MM.1S (cell line): Measurements from ENCODE around the gene MYL9.

Experiments
- DNase-seq: peaks from one replicate; pipeline ENCODE4 v3.0.0-alpha.2; 2015
- H2AFZ ChIP-seq: fragments of 300-600 bp; sonication (generic); 2 replicates; pipeline ENCODE4 v1.6.0; 2016; ENCODE audit warnings: antibody characterized with exemption, low read length
- H3F3A ChIP-seq: fragments of 300-600 bp; sonication (generic); 2 replicates; pipeline ENCODE4 v1.6.1; 2016; ENCODE audit warnings: mild to moderate bottlenecking, antibody characterized with exemption, low read length, moderate library complexity, mixed read lengths; ENCODE audit not compliant: insufficient read depth
- H3K27ac ChIP-seq: fragments of 300-600 bp; sonication (generic); 2 replicates; pipeline ENCODE4 v1.5.1; 2016; ENCODE audit warnings: mild to moderate bottlenecking, low read length
- H3K27me3 ChIP-seq: fragments of 300-600 bp; sonication (generic); replicated peaks from 2 replicates; pipeline ENCODE4 v1.6.0; 2016; ENCODE audit warnings: low read length; ENCODE audit not compliant: insufficient read depth
- H3K36me3 ChIP-seq: fragments of 300-600 bp; sonication (generic); replicated peaks from 2 replicates; pipeline ENCODE4 v1.6.1; 2016; ENCODE audit warnings: mild to moderate bottlenecking, low read length, mixed read lengths; ENCODE audit not compliant: insufficient read depth
- H3K4me1 ChIP-seq: fragments of 300-600 bp; sonication (generic); 2 replicates; pipeline ENCODE4 v1.6.1; 2016; ENCODE audit warnings: low read length, mixed read lengths
- H3K4me2 ChIP-seq: fragments of 300-600 bp; sonication (generic); 2 replicates; pipeline ENCODE4 v1.6.0; 2016; ENCODE audit warnings: low read depth, low read length
- H3K4me3 ChIP-seq: fragments of 300-600 bp; sonication (generic); 2 replicates; pipeline ENCODE4 v1.5.1; 2016; ENCODE audit warnings: low read length, mixed read lengths
- H3K79me2 ChIP-seq: fragments of 300-600 bp; sonication (generic); 2 replicates; pipeline ENCODE4 v1.6.1; 2016; ENCODE audit warnings: mixed run types, low read length, mixed read lengths
- H3K9ac ChIP-seq: fragments of 300-600 bp; sonication (generic); 2 replicates; pipeline ENCODE4 v1.6.1; 2016; ENCODE audit warnings: low read length, mixed read lengths
- H3K9me2 ChIP-seq: fragments of 300-600 bp; sonication (generic); replicated peaks from 2 replicates; pipeline ENCODE4 v1.6.1; 2016; ENCODE audit warnings: mild to moderate bottlenecking, low read length, mixed read lengths; ENCODE audit not compliant: insufficient read depth
- H3K9me3 ChIP-seq: fragments of 300-600 bp; sonication (generic); replicated peaks from 2 replicates; pipeline ENCODE4 v1.6.1; 2016; ENCODE audit warnings: mild to moderate bottlenecking, low read length, mixed read lengths; ENCODE audit not compliant: insufficient read depth
- H4K20me1 ChIP-seq: fragments of 300-600 bp; sonication (generic); 2 replicates; pipeline ENCODE4 v1.6.1; 2016; ENCODE audit warnings: mild to moderate bottlenecking, low read length, moderate library complexity, mixed read lengths; ENCODE audit not compliant: insufficient read depth
- EZH2 ChIP-seq: fragments of 300-600 bp; sonication (generic); optimal IDR thresholded peaks from 2 replicates; pipeline ENCODE3; 2017; ENCODE audit warnings: low read depth, mild to moderate bottlenecking, antibody characterized with exemption, low read length, mixed read lengths
- EZH2phosphoT487 ChIP-seq: fragments of 300-600 bp; sonication (generic); IDR thresholded peaks from 2 replicates; pipeline ENCODE4 v1.6.1; 2018; ENCODE audit warnings: antibody characterized with exemption, low read length
- TF ChIP-seq, protein P1 (sequence below): fragments of 300-600 bp; sonication (generic); IDR thresholded peaks from 2 replicates; pipeline ENCODE4 v1.5.1; 2016; ENCODE audit warnings: antibody characterized with exemption, low read length, mixed read lengths

MYL9 gene

DNA sequence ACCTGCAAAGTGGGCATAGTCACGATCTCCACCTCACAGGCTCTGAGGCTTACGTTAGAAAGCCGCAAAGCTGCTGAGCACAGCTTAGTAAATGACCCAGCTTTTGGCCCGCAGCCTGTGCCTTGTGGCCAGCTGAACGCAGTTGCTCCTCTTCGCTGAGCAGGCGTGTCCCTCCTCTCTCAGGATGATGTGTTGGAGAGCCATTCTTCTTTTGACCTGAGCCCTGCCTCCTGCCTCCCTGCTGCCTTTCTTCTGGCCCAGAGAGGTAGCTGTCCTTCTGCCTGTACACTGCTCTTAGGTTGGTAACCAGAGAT, 47.6 kb upstream of the MYL9 start:
- Histone ChIP-seq H3K9me2 (no peaks in the 10 kb centered on the region), H3K79me2 (no peaks in the 10 kb centered on the region), H3K27me3 (no peaks in the 10 kb centered on the region), H3F3A (peaks cover 16% of the 10 kb centered on the region), H3K4me3 (no peak overlapping the region), H3K9me3 (no peaks in the 10 kb centered on the region), H3K9ac (peak overlapping the region; percentile 41), H2AFZ (no peak overlapping the region), H3K36me3 (no peaks in the 10 kb centered on the region), H3K4me2 (peak overlapping the region; percentile 12; the same call in 1 of the 2 replicates), H4K20me1 (no peaks in the 10 kb centered on the region), H3K4me1 (peaks cover 32% of the 10 kb centered on the region), H3K27ac (peak overlapping the region; percentile 82)
- TF ChIP-seq EZH2phosphoT487, result no peak
- TF ChIP-seq, protein P1, sequence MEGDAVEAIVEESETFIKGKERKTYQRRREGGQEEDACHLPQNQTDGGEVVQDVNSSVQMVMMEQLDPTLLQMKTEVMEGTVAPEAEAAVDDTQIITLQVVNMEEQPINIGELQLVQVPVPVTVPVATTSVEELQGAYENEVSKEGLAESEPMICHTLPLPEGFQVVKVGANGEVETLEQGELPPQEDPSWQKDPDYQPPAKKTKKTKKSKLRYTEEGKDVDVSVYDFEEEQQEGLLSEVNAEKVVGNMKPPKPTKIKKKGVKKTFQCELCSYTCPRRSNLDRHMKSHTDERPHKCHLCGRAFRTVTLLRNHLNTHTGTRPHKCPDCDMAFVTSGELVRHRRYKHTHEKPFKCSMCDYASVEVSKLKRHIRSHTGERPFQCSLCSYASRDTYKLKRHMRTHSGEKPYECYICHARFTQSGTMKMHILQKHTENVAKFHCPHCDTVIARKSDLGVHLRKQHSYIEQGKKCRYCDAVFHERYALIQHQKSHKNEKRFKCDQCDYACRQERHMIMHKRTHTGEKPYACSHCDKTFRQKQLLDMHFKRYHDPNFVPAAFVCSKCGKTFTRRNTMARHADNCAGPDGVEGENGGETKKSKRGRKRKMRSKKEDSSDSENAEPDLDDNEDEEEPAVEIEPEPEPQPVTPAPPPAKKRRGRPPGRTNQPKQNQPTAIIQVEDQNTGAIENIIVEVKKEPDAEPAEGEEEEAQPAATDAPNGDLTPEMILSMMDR, result no peak
- no peak for TF ChIP-seq EZH2
- DNase-seq, result peak; percentile 84

DNA sequence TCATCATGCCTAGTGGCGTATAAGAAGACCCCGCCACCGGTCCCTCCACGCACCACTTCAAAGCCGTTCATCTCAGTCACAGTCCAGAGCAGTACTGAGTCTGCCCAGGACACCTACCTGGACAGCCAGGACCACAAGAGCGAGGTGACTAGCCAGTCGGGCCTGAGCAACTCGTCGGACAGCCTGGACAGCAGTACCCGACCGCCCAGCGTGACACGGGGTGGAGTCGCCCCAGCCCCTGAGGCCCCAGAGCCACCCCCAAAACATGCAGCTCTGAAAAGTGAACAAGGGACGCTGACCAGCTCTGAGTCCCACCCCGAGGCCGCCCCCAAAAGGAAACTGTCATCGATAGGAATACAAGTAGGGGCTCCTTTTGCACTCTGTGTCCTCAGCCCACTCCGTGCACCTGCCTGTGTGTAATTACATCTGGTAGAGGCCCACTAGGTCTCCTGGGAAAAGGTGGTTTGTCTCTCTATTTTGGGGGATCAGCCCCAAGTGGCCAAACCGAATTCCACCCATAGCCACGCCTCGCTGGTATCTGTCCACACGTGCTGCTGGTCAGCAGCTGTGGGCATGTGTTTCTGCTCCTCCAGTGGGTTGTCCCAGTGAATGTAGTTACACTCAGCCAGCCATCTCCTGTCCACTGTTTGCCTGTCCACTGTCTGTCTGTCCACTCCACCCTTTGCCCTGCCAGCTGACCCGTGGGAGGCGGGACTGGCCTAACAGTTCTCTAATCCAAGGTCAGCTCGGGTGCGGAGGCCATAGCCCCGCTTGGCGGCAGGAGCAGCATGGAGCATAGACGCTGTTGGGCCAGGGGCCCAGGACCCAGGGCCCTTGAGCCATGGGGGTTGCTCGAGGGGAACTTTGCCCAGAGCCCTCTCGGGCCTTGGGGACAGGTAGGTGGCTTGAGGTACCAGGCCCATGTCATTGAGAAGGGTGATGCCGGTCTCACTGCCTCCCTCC, 44.3 kb upstream of the MYL9 start:
- no peaks in the 10 kb centered on the region for H3K27me3 ChIP-seq
- H3K4me1 ChIP-seq, result peaks cover 22% of the 10 kb centered on the region
- H3K9me3 ChIP-seq, result no peaks in the 10 kb centered on the region
- H3K79me2 ChIP-seq, result no peaks in the 10 kb centered on the region
- H3K9me2 ChIP-seq, result no peaks in the 10 kb centered on the region
- DNase-seq, result no peak
- no peak overlapping the region for H3K27ac ChIP-seq
- H3K9ac ChIP-seq, result no peak overlapping the region
- H3K4me2 ChIP-seq, result no peak overlapping the region
- H3F3A ChIP-seq, result peaks cover 13% of the 10 kb centered on the region
- H4K20me1 ChIP-seq, result no peaks in the 10 kb centered on the region
- no peak overlapping the region for H2AFZ ChIP-seq
- TF ChIP-seq EZH2, result no peak
- TF ChIP-seq, protein P1, result no peak
- no peak for TF ChIP-seq EZH2phosphoT487
- no peaks in the 10 kb centered on the region for H3K36me3 ChIP-seq
- no peak overlapping the region for H3K4me3 ChIP-seq

DNA sequence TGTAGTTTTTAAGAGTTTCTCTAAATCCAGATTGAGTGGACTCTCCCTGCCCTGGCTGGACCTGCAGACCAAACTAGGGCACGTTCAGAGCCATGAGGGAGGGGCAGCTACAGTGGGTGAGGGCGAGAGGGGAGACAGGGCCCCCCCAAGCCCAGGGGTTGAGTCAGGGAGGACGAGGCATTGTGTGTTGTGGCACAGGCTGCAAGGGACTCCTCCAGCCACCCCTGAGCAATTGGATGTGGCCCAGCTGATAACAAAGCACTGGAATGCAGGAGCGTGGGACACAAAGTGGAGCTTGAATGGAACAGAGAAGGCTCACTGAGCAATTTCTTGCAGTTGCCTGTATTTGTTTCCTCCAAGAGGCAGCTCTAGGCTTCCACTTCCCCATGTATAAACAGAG, 43.5 kb upstream of the MYL9 start:
- H3K4me2 ChIP-seq, result no peak overlapping the region
- no peak overlapping the region for H3K9ac ChIP-seq
- no peak for DNase-seq
- H3F3A ChIP-seq, result peaks cover 6% of the 10 kb centered on the region
- H3K9me2 ChIP-seq, result no peaks in the 10 kb centered on the region
- H3K79me2 ChIP-seq, result no peaks in the 10 kb centered on the region
- no peak overlapping the region for H3K27ac ChIP-seq
- peaks cover 14% of the 10 kb centered on the region for H3K4me1 ChIP-seq
- no peaks in the 10 kb centered on the region for H3K9me3 ChIP-seq
- H2AFZ ChIP-seq, result no peak overlapping the region
- no peaks in the 10 kb centered on the region for H3K27me3 ChIP-seq
- H3K4me3 ChIP-seq, result no peak overlapping the region
- no peaks in the 10 kb centered on the region for H3K36me3 ChIP-seq
- H4K20me1 ChIP-seq, result no peaks in the 10 kb centered on the region
- TF ChIP-seq, protein P1, result no peak
- TF ChIP-seq EZH2phosphoT487 (no peak), EZH2 (no peak)
